PC-3 (cell line): Measurements from ENCODE around the gene CFLAR.

Source experiments
- EZH2 ChIP-seq: fragments of 300-600 bp; sonication (generic); IDR thresholded peaks from one replicate; pipeline ENCODE4 v1.6.1; 2017; ENCODE audit warnings: antibody characterized with exemption, mild to moderate bottlenecking, low read length; ENCODE audit not compliant: unreplicated experiment
- TF ChIP-seq, protein P1 (sequence below): fragments of 300-600 bp; sonication (generic); conservative IDR thresholded peaks from 2 replicates; pipeline ENCODE4 v1.5.1; 2017; ENCODE audit warnings: antibody characterized with exemption, low read depth, mild to moderate bottlenecking, low read length

GRCh38 chr2:201071479-201072200 is 44.3 kb upstream of the CFLAR start, which contains the start of the genes HYCC2 and NDUFB3:
- TF ChIP-seq, protein P1, sequence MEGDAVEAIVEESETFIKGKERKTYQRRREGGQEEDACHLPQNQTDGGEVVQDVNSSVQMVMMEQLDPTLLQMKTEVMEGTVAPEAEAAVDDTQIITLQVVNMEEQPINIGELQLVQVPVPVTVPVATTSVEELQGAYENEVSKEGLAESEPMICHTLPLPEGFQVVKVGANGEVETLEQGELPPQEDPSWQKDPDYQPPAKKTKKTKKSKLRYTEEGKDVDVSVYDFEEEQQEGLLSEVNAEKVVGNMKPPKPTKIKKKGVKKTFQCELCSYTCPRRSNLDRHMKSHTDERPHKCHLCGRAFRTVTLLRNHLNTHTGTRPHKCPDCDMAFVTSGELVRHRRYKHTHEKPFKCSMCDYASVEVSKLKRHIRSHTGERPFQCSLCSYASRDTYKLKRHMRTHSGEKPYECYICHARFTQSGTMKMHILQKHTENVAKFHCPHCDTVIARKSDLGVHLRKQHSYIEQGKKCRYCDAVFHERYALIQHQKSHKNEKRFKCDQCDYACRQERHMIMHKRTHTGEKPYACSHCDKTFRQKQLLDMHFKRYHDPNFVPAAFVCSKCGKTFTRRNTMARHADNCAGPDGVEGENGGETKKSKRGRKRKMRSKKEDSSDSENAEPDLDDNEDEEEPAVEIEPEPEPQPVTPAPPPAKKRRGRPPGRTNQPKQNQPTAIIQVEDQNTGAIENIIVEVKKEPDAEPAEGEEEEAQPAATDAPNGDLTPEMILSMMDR, result no peak
- TF ChIP-seq EZH2, result no peak
